ENCODE measurements around the gene KIAA1549.

GRCh38 chr7:138926241-138926612 is 55.0 kb downstream of the KIAA1549 start:
- TF ChIP-seq, protein P1, sequence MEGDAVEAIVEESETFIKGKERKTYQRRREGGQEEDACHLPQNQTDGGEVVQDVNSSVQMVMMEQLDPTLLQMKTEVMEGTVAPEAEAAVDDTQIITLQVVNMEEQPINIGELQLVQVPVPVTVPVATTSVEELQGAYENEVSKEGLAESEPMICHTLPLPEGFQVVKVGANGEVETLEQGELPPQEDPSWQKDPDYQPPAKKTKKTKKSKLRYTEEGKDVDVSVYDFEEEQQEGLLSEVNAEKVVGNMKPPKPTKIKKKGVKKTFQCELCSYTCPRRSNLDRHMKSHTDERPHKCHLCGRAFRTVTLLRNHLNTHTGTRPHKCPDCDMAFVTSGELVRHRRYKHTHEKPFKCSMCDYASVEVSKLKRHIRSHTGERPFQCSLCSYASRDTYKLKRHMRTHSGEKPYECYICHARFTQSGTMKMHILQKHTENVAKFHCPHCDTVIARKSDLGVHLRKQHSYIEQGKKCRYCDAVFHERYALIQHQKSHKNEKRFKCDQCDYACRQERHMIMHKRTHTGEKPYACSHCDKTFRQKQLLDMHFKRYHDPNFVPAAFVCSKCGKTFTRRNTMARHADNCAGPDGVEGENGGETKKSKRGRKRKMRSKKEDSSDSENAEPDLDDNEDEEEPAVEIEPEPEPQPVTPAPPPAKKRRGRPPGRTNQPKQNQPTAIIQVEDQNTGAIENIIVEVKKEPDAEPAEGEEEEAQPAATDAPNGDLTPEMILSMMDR (conservative IDR thresholded peaks at IDR 0.05): no peak
- TF ChIP-seq EZH2 (IDR thresholded peaks at IDR 0.05; ENCODE audit: low read depth): no peak
